HG03457 (cell line): Measurements from ENCODE around the gene HJV.
A peak's percentile ranks its signal among the peaks of the same experiment; 100 is the strongest.
"Not testable (repeated sequence)": the region's sequence is repeated elsewhere in the genome, so short reads cannot be mapped to it uniquely, and the experiment has no call there.

Source experiments
- ATAC-seq: cut with Tn5 transposase; IDR thresholded peaks from one replicate; pipeline ENCODE4 v1.9.1; 2021; ENCODE audit warnings: moderate number of reproducible peaks; ENCODE audit not compliant: unreplicated experiment

HJV gene

GRCh38 chr1:146021622-146022402 lies at the start of gene HJV:
TSS of gene HJV (minus strand) at chr1:146021735. CDS start at chr1:146020231, 1,504 bp downstream.
- no peak for ATAC-seq

GRCh38 chr1:146059148-146059547 lies 37.6 kb upstream of the HJV start:
- ATAC-seq = not testable (repeated sequence)

GRCh38 chr1:146051852-146052676 lies 30.5 kb upstream of the HJV start:
- peak; percentile 63 for ATAC-seq

- peak; percentile 23 for ATAC-seq
Measured at GRCh38 chr1:146051452-146051851, 29.9 kb upstream of the HJV start.

- ATAC-seq = not testable (repeated sequence)
Measured at GRCh38 chr1:146050652-146050963, 29.1 kb upstream of the HJV start.

- ATAC-seq = not testable (repeated sequence)
Measured at GRCh38 chr1:146049866-146050651, 28.5 kb upstream of the HJV start.

- ATAC-seq = no peak
Measured at GRCh38 chr1:146049436-146049835, 27.9 kb upstream of the HJV start.

- not testable (repeated sequence) for ATAC-seq
Measured at GRCh38 chr1:146048514-146049115, 27.1 kb upstream of the HJV start.

- no peak for ATAC-seq
Measured at GRCh38 chr1:146046664-146047063, 25.1 kb upstream of the HJV start.

- ATAC-seq = no peak
Measured at GRCh38 chr1:146039844-146040194, 18.3 kb upstream of the HJV start.

GRCh38 chr1:146036965-146037646 lies 15.6 kb upstream of the HJV start:
- no peak for ATAC-seq

GRCh38 chr1:146036241-146036964 lies 14.9 kb upstream of the HJV start:
- ATAC-seq = no peak

GRCh38 chr1:146035048-146035423 lies 13.5 kb upstream of the HJV start:
- ATAC-seq = no peak

- ATAC-seq = no peak
Measured at GRCh38 chr1:146032631-146033219, 11.2 kb upstream of the HJV start.

GRCh38 chr1:146031476-146031875 lies 9.9 kb upstream of the HJV start:
- ATAC-seq = no peak

- ATAC-seq = no peak
Measured at GRCh38 chr1:146029117-146029516, 7.6 kb upstream of the HJV start.

- not testable (repeated sequence) for ATAC-seq
Measured at GRCh38 chr1:146026650-146027049, 5.1 kb upstream of the HJV start.

- ATAC-seq = not testable (repeated sequence)
Measured at GRCh38 chr1:146025787-146026495, 4.4 kb upstream of the HJV start.
